SJSA1 (cell line): ENCODE results near the gene CALML6. TPM values are rescaled to one million over a fixed set of nuclear protein-coding genes. Genes with fewer than 3 reads are reported as not detected.
"Not testable (repeated sequence)": the region's sequence is repeated elsewhere in the genome, so short reads cannot be mapped to it uniquely, and the experiment has no call there.

Experiments
- DNase-seq, 2 experiments: peaks; one replicate each; pipeline ENCODE4 v3.0.0-alpha.2; 2015 to 2020; ENCODE audit warnings: low spot score in 2 of 2, low read depth in 1 of 2
- H3K27ac ChIP-seq: fragments of 250-450 bp; sonication (Bioruptor Pico); 2 replicates; pipeline ENCODE4 v1.5.1; 2020; ENCODE audit warnings: mild to moderate bottlenecking, moderate library complexity
- H3K27me3 ChIP-seq: fragments of 250-450 bp; sonication (Bioruptor Pico); replicated peaks from 2 replicates; pipeline ENCODE4 v1.5.1; 2020; ENCODE audit warnings: mild to moderate bottlenecking, moderate library complexity
- H3K36me3 ChIP-seq: fragments of 250-450 bp; sonication (Bioruptor Pico); 2 replicates; pipeline ENCODE4 v1.5.1; 2020; ENCODE audit warnings: mild to moderate bottlenecking
- H3K4me1 ChIP-seq: fragments of 250-450 bp; sonication (Bioruptor Pico); replicated peaks from 2 replicates; pipeline ENCODE4 v1.6.1; 2021; ENCODE audit warnings: mild to moderate bottlenecking
- H3K4me3 ChIP-seq: fragments of 250-450 bp; sonication (Bioruptor Pico); 2 replicates; pipeline ENCODE4 v1.5.1; 2020; ENCODE audit warnings: mild to moderate bottlenecking
- H3K9me3 ChIP-seq: fragments of 250-450 bp; sonication (Bioruptor Pico); replicated peaks from 2 replicates; pipeline ENCODE4 v1.5.1; 2020; ENCODE audit warnings: mild to moderate bottlenecking
- total RNA-seq: library from RNA; depleted of rRNA; stranded (reverse); fragments of >200 nt; shearing (Covaris generic); gene quantifications from 2 replicates; pipeline ENCODE4 v1.2.3, GENCODE V29; 2014

Gene CALML6
- total RNA-seq, 1 experiment from 2014 or later: not detected

DNA sequence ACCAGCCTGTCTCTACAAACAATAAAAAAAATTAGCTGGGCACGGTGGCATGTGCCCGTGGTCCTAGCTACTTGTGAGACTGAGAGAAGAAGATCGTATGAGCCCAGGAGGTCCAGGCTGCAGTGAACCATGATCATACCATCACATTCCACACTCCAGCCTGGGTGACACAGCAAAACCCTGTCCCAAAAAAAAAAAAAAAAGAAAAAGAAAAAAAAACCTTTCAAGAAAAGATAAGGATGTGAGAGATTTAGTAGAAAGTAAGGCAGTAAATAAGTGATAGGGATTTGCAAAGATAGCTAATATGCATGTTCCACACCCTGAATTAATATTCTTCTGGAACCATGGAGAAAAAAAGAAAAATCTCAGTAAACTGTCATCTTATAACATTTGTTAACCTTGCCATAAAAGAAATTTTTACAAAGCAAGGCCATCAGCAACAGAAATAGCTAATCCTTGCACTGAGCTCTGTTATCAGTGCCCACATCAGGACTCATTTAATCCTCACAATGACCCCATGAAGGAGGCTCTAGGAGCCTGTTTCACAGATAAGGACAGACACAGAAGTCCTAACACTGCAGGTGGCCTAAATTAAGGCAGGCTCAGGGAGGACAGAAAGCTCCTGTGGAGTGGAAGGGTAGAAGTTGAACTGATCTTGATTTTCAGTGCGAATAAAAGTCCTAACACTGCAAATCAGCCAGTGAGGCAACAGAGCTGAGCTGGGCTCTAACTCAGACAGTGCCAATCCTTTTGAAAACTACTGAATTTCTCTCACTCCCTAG is 31.8 kb upstream of the CALML6 start:
- Histone ChIP-seq H3K4me1 (peaks cover 12% of the 10 kb centered on the region), H3K4me3 (no peak overlapping the region), H3K9me3 (no peaks in the 10 kb centered on the region), H3K27ac (0 out of 2 replicates have a peak overlapping the region, but pooled peaks have one; percentile 15), H3K36me3 (peaks cover 57% of the 10 kb centered on the region), H3K27me3 (no peaks in the 10 kb centered on the region)
- DNase-seq: no peak

DNA sequence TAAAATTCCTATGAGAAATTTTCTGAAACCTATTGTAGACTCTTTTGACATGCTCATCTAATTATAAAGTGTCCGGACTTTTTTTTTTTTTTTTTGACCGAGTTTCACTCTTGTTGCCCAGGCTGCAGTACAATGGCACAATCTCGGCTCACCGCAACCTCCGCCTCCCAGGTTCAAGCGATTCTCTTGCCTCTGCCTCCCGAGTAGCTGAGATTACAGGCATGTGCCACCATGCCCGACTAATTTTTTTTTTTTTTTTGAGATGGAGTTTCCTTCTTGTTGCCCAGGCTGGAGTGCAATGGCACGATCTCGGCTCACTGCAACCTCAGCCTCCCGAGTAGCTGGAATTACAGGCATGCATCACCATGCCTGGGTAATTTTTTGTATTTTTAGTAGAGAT is 31.2 kb upstream of the CALML6 start:
- not testable (repeated sequence) for H3K9me3 ChIP-seq, DNase-seq, H3K27ac ChIP-seq, H3K27me3 ChIP-seq, H3K4me3 ChIP-seq
- peaks cover 17% of the 10 kb centered on the region for H3K4me1 ChIP-seq
- peaks cover 54% of the 10 kb centered on the region for H3K36me3 ChIP-seq

GRCh38 chr1:1889090-1889750 is 25.8 kb upstream of the CALML6 start:
- Histone ChIP-seq H3K9me3 (no peaks in the 10 kb centered on the region), H3K4me3 (peak overlapping the region; percentile 98), H3K4me1 (peaks cover 27% of the 10 kb centered on the region), H3K36me3 (peaks cover 42% of the 10 kb centered on the region), H3K27ac (peak overlapping the region; percentile 90), H3K27me3 (no peaks in the 10 kb centered on the region)
- DNase-seq: peak in 1 of 2 experiments; percentile 41

DNA sequence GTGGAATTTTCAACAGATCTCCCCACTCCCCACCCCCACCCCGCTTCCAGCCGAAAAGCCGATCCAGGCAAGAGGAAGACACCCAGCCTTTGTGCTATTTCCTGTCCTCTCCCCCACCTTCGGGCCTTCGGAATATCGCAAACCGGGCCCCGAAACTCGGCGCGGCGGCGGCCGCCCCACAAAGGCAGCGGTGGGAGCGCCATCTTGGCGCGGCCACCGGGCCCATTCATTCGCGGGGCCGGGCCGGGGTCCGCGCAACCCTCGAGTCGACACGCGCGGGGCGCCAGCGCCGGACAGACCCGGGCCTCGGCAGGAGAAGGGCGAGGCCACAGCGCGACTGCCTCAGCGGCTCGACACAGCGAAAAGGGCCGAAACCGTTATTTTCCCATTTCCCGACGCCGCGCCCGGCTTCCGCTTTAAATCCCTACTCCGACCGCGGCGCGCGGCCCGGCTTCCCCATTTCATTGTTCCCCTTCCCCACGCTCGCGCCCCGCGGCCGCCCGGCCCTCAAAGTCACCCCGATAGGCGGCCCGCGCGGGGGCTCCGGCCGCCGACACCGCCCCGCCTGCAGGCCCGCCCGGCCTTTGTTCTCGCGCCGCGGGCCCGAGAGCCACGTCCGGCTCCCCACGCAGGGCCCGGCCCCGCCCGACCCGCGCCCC is 25.1 kb upstream of the CALML6 start:
- H3K4me3 ChIP-seq: peak overlapping the region; percentile 98
- peaks cover 27% of the 10 kb centered on the region for H3K4me1 ChIP-seq
- H3K9me3 ChIP-seq: no peaks in the 10 kb centered on the region
- no peaks in the 10 kb centered on the region for H3K27me3 ChIP-seq
- peak in 1 of 2 experiments; percentile 53 for DNase-seq
- peak overlapping the region; percentile 90 for H3K27ac ChIP-seq
- peaks cover 35% of the 10 kb centered on the region for H3K36me3 ChIP-seq

DNA sequence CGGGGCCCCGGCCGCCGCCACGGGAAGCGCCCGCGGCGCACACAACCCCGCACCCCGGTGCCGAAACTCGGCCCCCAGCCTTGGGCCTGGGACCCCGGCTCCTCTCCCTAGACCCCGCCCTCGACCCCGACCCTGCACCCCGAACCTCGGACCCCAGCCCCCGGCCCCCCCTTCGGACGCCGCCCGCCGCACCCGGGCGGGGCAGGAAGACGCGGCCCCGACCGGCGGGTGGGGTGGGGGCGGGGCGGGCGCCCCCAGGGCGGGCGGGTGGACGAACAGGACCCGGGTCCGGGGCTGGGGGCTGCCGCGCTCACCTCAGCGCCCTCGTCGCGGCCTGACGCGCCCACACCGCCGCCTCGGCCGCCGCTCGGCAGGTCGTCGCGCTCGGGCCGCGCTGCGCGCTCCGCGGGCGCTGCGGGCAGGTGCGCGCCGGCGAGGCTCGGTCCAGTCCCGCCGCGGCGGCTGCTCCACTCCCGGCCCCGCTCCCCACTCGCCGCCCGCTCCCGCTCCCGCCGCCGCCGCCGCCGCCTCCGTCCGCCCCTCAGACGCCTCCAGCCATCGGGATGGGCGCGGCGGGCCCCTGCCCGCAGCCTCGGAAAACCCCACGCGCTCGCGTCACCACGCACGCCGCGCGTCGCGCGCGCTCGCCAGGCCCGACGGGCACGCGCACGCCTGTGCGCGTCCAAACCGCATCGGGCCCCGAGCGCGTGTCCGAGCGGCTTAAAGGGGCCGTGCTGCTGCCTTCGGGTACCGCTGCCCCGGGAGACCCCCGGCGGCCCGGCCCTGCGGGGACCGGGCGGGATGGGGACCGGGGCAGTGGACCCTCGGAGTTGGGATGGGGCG is 24.3 kb upstream of the CALML6 start, which contains the start of gene GNB1:
TSS of gene GNB1 (minus strand) at position 582 of the 843 bp plus-strand sequence. CDS start 65,634 bp downstream, outside the sequence.
- H3K4me3 ChIP-seq: peak within 1 kb of the TSS; percentile 98
- H3K9me3 ChIP-seq: no peaks in the 10 kb centered on the region
- no peaks in the 10 kb centered on the region for H3K27me3 ChIP-seq
- H3K27ac ChIP-seq: peak within 1 kb of the TSS; percentile 90
- peak; percentile 81 to 86 for DNase-seq
- peaks cover 27% of the 10 kb centered on the region for H3K4me1 ChIP-seq
- peaks cover 32% of the 10 kb centered on the region for H3K36me3 ChIP-seq

- Histone ChIP-seq H3K36me3 (peaks cover 28% of the 10 kb centered on the region), H3K27me3 (no peaks in the 10 kb centered on the region), H3K4me3 (peak overlapping the region; percentile 98), H3K9me3 (no peaks in the 10 kb centered on the region), H3K27ac (peak overlapping the region; percentile 60), H3K4me1 (peaks cover 27% of the 10 kb centered on the region)
- peak; percentile 39 to 71 for DNase-seq
Observed at GRCh38 chr1:1891349-1892078, 23.5 kb upstream of the CALML6 start.

- peaks cover 33% of the 10 kb centered on the region for H3K4me1 ChIP-seq
- no peaks in the 10 kb centered on the region for H3K27me3 ChIP-seq
- peak overlapping the region; percentile 98 for H3K4me3 ChIP-seq
- no peaks in the 10 kb centered on the region for H3K9me3 ChIP-seq
- peaks cover 24% of the 10 kb centered on the region for H3K36me3 ChIP-seq
- no peak for DNase-seq
- no peak overlapping the region for H3K27ac ChIP-seq
Observed at GRCh38 chr1:1892079-1892762, 22.8 kb upstream of the CALML6 start.

- H3K27me3 ChIP-seq: no peaks in the 10 kb centered on the region
- no peak for DNase-seq
- H3K4me3 ChIP-seq: no peak overlapping the region
- H3K4me1 ChIP-seq: peaks cover 31% of the 10 kb centered on the region
- H3K27ac ChIP-seq: no peak overlapping the region
- peaks cover 19% of the 10 kb centered on the region for H3K36me3 ChIP-seq
- no peaks in the 10 kb centered on the region for H3K9me3 ChIP-seq
Observed at GRCh38 chr1:1892763-1893120, 22.3 kb upstream of the CALML6 start.

GRCh38 chr1:1893291-1893985 is 21.6 kb upstream of the CALML6 start:
- no peaks in the 10 kb centered on the region for H3K9me3 ChIP-seq
- H3K4me1 ChIP-seq: peaks cover 24% of the 10 kb centered on the region
- H3K36me3 ChIP-seq: peaks cover 13% of the 10 kb centered on the region
- H3K4me3 ChIP-seq: no peak overlapping the region
- H3K27me3 ChIP-seq: no peaks in the 10 kb centered on the region
- no peak for DNase-seq
- H3K27ac ChIP-seq: no peak overlapping the region

GRCh38 chr1:1893997-1894353 is 21.1 kb upstream of the CALML6 start:
- peaks cover 12% of the 10 kb centered on the region for H3K36me3 ChIP-seq
- H3K9me3 ChIP-seq: no peaks in the 10 kb centered on the region
- DNase-seq: no peak
- H3K4me1 ChIP-seq: peaks cover 19% of the 10 kb centered on the region
- H3K4me3 ChIP-seq: no peak overlapping the region
- no peak overlapping the region for H3K27ac ChIP-seq
- no peaks in the 10 kb centered on the region for H3K27me3 ChIP-seq

- Histone ChIP-seq H3K27ac (no peak overlapping the region), H3K4me3 (no peak overlapping the region)
- DNase-seq: no peak
Observed at GRCh38 chr1:1894354-1895059, 20.6 kb upstream of the CALML6 start.

More at GRCh38 chr1:1894354-1895059, 20.6 kb upstream of the CALML6 start:
- Histone ChIP-seq H3K36me3 (peaks cover 12% of the 10 kb centered on the region), H3K27me3 (no peaks in the 10 kb centered on the region), H3K4me1 (peaks cover 16% of the 10 kb centered on the region), H3K9me3 (no peaks in the 10 kb centered on the region)
